Midbrain (tissue), 1 donor: ENCODE results near the gene WDR17.

Source experiments
- DNase-seq: peaks from one replicate; lab custom pipeline; 2025; lab: John Stamatoyannopoulos, UW

WDR17 gene

GRCh38 chr4:176065435-176066291 is at the start of gene WDR17:
TSS of gene WDR17 (plus strand) at chr4:176065841. CDS start at chr4:176111581, 45,740 bp downstream.
- peak; percentile 94 for DNase-seq

GRCh38 chr4:176016601-176017000 is 49.0 kb upstream of the WDR17 start:
- no peak for DNase-seq

- no peak for DNase-seq
Measured at GRCh38 chr4:176020481-176021085, 45.1 kb upstream of the WDR17 start.

GRCh38 chr4:176030391-176030790 is 35.2 kb upstream of the WDR17 start:
- no peak for DNase-seq

GRCh38 chr4:176031922-176032321 is 33.7 kb upstream of the WDR17 start:
- DNase-seq, result no peak

GRCh38 chr4:176032454-176032853 is 33.2 kb upstream of the WDR17 start:
- DNase-seq, result no peak

- DNase-seq, result peak; percentile 59
Measured at GRCh38 chr4:176034499-176034898, 31.1 kb upstream of the WDR17 start.

GRCh38 chr4:176034936-176035335 is 30.7 kb upstream of the WDR17 start:
- DNase-seq, result no peak

- DNase-seq, result no peak
Measured at GRCh38 chr4:176036585-176037205, 28.9 kb upstream of the WDR17 start.

GRCh38 chr4:176038789-176039188 is 26.9 kb upstream of the WDR17 start:
- no peak for DNase-seq

- no peak for DNase-seq
Measured at GRCh38 chr4:176042195-176042594, 23.4 kb upstream of the WDR17 start.

GRCh38 chr4:176043838-176044588 is 21.6 kb upstream of the WDR17 start:
- no peak for DNase-seq

- peak; percentile 71 for DNase-seq
Measured at GRCh38 chr4:176044589-176044951, 21.1 kb upstream of the WDR17 start.

- DNase-seq, result no peak
Measured at GRCh38 chr4:176048631-176049030, 17.0 kb upstream of the WDR17 start.

- DNase-seq, result no peak
Measured at GRCh38 chr4:176052744-176053143, 12.9 kb upstream of the WDR17 start.

- DNase-seq, result no peak
Measured at GRCh38 chr4:176053785-176054184, 11.9 kb upstream of the WDR17 start.

- no peak for DNase-seq
Measured at GRCh38 chr4:176054942-176055341, 10.7 kb upstream of the WDR17 start.

GRCh38 chr4:176063718-176064117 is 1.9 kb upstream of the WDR17 start:
- no peak for DNase-seq

- no peak for DNase-seq
Measured at GRCh38 chr4:176064539-176064938, 1.1 kb upstream of the WDR17 start.

- DNase-seq, result peak; percentile 46
Measured at GRCh38 chr4:176066757-176067156, 1.1 kb downstream of the WDR17 start.

- no peak for DNase-seq
Measured at GRCh38 chr4:176077561-176077960, 11.9 kb downstream of the WDR17 start.

- DNase-seq, result no peak
Measured at GRCh38 chr4:176084769-176085168, 19.1 kb downstream of the WDR17 start.
